ENCODE data around the gene FAM81A.
"Not testable (repeated sequence)": the region's sequence is repeated elsewhere in the genome, so short reads cannot be mapped to it uniquely, and the experiment has no call there.

FAM81A gene

DNA sequence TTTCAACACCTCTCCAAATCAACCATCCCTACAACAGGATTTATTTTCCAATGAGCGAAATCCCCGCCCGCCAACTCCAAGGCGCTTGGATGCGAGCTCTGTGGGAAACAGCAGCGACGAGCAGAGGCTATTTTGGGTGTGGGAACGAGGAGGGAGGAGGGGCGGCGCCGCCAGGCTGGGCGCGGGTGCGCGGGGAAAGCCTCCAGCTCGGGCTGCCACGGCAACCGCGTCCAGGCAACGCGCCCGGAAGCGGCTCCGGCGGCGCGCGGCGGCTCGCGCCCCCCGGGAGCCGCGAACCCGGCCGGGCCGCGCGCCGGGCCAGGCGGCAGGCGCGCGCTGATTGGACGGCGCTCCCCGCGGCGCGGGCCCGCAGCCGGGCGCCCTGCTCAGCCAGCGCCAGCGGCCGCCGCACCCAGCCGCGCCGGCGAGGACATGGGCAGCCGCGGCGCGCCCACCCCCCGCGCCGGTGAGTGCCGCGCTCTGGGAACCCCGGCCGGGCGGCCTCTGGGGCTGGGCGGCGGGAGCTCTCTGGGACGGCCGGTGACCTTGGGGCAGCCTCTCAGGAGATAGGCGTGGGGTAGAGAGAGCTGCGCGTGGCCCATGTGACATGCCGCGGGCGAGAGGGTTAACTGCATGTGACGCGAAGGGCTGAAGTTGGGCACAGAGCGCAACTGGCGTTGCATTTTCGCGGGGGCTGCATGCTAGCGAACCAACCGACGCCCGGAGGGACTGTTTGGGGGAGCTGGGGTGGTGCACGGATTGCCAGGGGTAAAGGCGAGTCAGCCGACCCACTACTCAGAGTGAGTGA lies at the start of gene FAM81A:
Gene FAM81A, plus strand, starts transcription at position 370 of the 808 bp plus-strand sequence. CDS start 20,441 bp downstream, outside the sequence.
- DNase-seq, result peak; percentile 53

DNA sequence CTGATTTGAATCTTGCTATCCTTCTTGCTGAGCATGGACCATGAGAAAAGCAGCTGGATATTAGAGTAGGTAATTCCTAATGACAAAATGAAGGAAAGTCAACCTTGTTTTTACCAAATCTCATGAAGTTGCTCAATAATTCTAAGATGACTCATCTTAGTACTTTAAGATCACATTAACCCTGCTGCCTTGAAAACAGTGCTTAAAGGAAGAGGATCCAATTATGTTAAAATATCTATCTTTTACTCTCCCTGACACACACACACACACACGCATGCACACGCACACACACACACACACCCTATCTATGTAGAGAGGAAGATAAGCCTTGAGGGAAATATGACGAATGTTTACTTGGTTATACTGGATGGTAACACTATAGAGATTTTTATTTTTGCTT lies 49.3 kb upstream of the FAM81A start:
- DNase-seq, result no peak

DNA sequence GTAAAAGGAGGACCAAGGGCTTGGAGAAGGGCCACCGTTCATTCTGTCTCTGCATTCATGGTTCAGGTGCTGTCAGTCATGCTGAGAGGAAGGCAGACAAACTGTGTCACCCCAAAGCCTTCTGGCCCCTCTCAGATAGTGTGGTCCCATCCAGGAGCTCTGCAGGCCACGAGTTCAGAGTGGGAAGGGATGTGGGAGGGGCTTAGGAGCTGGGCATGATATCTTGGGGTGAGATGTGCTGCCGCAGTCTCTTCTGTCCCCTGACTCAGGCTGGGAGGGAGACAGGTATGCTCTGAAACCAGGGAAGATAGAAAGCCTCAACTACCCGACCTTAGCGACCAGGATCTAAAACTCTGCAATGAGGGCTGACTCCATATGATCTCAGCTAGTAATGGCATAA lies 45.7 kb upstream of the FAM81A start:
- DNase-seq, result no peak

DNA sequence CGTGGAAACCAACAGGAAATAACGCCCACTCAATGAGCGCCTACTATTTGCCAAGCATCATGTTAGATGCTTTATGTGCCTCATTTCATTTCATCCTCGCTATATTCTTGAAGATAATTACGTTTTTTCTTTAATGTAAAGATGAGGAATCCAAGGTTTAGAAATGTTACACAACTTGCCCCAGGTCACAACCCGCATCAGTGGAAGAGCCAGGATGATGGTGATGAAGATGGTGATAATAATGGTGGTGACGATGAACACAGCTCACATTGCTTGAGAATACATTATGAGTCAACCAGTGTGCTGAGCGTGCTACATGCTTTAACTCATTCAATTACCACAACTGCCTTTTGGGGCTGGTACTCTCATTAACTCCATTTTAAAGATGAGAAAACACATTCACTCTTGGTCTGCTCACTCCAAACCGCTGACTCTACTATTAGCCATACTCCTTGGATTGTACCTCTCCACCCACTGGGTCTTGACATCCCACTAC lies 43.8 kb upstream of the FAM81A start:
- no peak for DNase-seq

DNA sequence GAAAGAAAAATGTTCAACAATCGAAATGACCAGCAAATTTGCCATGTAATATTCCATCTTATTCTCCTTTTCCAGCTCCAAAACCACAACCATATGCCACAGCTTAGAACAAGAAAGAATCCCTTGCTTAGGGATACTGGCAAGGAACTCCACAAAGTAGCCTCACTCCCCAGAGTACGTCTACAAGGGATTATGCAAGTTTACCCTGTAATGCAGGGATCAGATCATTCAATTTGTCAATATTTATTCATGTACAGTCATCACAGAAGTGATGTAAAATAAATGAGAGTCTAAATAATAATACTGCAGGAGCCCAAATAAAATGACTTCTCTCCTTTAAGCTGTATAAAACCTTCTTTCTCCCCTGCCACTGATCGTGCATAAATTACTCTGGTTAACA lies 41.8 kb upstream of the FAM81A start:
- DNase-seq, result no peak

DNA sequence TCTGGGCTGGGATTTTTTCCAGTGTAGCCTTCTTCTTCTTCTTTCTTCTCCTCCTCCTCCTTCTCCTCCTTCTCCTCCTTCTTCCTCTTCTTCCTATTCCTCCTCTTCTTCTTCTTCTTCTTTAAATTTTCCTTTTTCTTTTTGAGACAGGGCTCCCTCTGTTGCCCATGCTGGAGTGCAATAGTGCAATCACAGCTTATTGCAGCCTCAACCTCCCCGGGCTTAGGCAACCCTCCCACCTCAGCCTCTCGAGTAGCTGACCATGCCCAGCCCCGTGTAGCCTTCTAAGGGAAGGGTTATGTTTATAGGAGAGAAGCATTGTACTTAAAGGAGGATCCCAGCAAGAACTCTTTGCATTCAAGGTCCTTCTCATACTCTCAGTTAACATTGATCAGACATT lies 41.3 kb upstream of the FAM81A start:
- no peak for DNase-seq

DNA sequence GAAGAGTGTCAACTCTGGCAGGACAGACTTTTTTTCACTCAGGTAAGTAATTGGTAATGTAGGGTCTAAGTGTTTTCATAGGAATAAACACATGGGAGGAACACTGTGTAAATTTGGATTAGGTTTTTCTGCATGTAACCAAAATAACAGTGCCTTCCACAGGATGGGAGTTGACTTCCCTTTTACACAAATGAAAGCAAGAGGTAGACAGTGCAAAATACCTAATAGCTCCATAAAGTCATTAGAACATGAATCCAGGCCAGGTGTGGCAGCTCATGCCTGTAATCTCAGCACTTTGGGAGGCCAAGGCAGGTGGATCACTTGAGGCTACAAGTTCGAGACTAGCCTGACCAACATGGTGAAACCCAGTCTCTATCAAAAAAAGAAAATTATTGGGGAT lies 39.8 kb upstream of the FAM81A start:
- DNase-seq, result no peak

DNA sequence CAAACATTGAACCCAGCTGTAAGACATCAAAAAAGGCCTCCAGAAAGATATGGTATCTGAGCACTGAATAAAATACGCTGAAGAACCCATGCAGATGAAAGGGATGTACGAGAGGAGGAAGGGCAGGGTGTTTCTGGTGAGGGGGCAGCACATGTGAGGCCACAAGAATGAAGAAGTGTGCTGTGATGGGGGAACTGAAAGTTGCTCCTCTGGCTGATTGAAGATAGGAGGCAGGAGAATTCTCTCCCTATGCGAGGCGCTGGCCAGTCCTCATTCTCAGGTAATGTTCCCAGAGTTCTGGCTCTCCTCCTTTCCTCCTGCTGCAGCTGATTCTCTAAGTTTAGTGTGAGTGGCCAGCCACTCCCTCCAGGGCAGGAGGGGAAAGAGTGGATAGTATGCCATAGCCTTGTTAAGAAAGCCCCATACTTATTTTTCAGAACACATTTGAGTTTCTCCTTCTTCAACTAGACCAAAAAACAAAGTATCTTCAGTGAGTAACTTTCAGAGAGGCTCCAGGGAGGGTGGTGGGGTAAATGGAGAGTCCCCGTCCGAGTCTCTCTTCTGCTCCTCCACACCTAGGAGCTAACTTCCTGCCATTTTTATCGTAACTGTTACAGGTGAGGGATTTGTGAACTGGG lies 38.4 kb upstream of the FAM81A start:
- no peak for DNase-seq

DNA sequence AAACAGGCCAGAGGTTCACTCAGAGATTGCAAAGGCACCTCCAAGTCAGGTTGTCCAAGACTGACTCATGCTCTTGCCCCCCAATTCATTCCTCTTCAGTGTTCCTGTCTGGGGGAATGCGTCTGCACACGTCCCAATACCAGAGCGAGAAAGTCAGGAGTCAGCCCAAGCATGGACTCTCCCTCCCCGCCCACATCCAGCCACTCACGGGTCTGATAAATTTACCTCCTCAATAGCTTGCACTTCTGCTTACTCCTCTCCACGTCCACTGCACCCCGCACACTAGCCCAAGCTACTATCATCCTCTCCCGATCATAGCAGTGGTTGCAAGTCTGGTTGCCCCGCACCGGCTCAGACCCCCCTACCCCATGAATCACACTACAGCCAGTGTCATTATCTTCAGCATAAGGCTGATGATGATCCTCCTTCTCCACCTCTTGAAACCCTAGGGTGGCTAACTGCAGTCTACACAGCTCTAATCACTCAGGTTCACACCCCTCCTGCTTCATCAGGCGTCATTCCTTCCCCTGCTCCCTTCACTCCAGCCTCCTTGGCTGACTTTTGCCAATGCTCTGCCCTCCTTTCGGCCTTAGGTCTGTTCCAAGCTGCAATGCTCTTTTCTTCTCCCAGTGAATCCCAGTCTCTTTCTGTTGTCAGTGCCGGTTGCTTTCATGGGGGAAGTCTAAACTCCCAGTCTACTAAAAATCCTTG lies 37.7 kb upstream of the FAM81A start:
- no peak for DNase-seq

DNA sequence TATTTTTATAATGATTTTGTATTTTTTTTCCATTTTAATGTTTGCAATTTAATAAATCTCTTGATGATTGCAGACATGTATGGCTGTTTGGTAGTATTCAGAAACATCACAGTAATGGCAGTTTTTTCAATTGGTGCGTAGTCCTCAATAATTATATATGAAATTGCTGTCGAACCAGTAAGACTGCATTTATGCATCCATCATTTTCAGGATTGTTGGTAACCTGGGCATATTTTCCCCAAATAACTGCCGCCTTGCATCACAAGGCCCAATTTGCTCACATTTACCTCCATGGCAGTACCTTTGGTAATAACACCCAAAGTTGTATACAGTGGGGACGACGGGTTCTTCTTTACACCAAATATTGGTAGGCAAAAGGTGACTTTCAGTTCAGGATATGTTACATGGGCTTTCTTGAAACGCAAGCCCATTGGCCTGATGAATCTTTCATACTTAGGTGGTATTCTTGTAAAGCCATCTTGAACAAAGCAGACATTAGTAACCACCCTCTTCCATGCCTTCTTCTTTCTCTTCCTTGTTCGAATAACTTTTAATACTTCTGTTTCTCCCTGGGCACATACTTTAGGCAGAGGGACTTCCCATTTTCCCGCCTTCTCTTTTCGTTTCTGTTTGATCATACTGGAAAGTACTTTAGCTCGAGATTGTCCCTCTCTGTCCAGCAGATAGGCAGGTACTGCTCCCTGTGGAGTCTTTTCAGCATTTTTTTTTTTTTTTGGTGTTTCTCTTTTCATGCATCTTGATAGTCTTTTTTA lies 36.7 kb upstream of the FAM81A start:
- not testable (repeated sequence) for DNase-seq

DNA sequence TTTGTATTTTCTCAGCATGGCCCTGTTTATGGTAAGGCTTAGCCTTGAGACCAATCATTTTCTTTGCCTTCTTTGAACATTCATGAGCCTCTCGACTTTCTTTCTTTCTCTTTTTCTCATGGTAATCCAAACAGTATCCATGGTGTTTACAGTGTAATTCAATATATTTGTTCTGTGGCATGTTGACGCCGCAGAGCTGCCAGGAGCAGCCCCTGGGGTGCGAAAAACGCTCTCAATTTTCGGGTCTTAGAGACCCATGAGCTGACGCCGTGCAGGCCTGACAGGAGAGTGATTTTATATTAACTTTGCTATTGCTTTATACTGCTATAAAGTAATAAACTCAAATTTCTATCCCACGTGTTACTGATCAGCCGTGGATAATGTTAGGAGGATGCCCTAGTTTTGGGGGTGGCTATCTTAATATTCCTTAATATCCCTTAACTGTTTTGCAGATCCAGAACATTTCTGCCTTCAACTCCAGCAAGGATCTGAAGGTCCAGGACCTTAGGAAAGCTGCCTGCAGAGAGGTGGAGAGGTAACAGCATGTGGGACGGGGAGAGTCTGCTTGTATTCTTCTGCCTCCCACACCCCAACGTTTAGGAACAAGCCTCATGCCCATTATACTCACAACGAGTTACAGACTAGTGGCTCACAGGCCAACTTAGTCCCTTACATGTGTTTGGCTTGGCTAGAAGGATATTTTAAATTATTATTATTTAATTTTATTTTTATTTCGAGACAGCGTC lies 36.0 kb upstream of the FAM81A start:
- DNase-seq, result peak; percentile 3

DNA sequence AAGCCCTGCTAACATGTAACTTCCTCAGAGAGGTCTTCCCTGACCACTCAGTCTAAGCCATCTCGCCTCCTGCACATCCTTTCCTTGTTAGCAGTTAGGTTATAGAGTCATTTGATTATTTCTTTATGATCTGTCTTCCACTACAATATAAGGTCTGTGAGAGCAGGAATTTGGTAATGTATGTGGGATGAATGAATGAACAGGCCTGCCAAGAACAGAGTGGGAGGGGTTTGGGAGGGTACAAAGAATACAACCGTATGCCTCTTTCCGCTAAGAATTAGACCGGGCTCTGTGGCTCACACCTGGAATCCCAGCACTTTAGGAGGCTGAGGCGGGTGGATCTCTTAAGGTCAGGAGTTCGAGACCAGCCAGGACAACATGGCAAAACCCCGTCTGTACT lies 32.9 kb upstream of the FAM81A start:
- DNase-seq, result no peak

DNA sequence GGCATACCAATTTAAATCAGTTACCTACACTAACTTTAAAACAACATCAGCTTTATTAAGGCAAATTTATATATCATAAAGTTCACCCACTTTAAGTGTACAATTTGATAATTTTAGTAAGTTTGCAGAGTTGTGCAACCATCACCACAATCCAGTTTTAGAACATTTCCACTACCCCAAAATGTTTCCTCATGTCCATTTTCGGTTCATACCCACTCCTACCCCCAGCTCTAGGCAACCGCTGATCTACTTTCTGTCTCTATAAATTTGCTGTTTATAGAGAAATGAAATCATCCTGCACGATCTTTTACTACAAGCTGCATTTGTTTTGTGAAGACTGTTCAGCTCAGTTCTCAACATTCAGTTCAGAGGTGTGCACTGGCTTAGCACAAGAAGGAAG lies 31.5 kb upstream of the FAM81A start:
- no peak for DNase-seq

DNA sequence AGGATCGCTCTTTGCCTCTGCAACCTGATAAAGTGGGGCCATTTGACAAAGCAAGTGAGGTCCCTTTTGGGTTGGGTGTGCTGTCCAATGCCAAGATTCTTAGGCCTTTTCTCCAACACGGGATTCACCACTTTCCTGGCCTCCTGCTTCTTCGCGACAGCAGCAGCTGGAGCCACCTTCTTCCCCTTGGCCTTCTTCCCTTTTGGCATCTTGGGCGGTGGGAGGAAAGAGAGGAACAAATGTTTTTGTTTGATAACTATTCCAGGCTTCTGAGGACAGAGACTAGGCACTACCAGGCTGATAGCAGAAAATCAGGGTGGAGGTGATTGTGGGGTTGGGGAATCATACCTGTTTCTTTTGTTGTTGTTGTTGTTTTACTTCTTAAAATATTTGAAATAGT lies 30.0 kb upstream of the FAM81A start:
- no peak for DNase-seq

DNA sequence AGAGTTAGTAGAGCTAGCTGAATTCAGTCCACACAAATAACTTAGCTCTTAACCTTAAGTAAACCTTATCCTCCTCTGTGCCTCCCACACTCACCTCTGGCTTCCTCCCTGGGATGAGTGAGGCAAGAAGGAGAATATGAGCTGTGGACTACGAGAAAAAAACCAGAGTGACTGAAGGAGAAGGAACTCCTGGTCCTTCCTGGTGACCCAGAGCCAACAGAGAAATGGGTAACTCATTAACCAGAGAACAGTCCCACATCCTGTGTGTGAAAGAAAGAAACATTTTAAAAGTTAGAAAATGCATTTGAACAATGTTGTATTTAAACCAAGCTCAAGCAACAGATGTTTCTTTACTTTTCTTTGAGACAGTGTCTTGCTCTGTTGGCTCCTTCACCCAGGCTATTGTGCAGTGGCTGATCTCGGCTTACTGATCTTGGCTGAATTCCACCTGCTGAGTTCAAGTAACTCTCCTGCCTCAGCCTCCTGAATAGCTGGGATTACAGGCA lies 27.5 kb upstream of the FAM81A start:
- DNase-seq, result no peak

DNA sequence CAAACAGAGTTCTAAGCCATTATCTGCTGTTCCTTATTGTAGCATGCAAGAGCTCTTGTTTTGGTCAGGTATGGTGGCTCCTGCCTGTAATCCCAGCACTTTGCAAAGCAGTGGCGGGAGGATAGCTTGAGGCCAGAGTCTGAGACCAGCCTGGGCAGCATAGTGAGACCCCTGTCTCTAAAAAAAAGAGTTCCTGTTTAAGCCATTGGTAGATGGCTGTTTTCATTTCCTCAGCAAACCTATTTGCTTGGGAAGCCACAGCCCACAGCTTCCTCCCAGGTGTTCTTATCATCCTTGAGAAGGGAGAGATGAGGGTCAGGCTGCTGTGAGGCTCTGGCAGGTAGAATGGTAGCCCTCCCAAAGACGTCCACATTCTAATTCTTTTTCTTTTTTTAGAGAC lies 24.4 kb upstream of the FAM81A start:
- DNase-seq, result no peak

DNA sequence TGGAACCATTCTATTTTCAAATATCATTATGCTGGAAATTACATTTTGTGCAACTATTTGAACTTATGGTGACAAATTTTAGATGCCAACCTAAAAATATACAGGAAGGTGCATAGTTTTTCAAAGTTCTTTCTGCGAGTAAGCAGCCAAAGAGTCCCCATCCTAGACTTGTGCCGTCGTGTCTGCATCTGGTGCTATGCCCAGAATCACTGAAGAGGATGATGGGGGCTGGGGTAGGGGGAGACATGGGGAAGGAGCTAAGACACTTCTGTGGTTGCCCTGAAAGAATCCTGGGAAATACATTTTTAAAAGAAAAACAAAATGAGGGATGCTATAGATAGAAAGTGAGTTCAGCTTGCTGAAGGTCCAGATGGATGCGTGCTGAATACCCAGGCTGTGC lies 21.2 kb upstream of the FAM81A start:
- no peak for DNase-seq

DNA sequence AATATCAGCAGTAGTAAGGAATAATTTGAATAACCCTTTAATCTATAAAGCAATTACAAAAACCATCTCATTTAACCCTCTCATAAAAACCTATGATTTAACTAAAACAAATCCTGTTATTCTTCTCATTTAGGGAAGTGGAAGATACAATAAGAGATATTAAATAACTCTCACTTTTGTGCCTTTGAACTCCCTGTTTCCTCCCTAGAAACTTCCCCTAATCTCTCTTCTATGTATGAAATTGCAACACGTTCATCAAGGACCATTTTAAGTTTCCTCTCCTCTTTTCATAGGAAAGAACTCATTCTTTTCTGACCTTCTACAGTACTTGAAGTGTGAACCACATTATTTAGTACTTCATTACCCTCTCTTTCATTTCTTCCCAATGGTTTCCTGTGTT lies 18.8 kb upstream of the FAM81A start:
- no peak for DNase-seq

DNA sequence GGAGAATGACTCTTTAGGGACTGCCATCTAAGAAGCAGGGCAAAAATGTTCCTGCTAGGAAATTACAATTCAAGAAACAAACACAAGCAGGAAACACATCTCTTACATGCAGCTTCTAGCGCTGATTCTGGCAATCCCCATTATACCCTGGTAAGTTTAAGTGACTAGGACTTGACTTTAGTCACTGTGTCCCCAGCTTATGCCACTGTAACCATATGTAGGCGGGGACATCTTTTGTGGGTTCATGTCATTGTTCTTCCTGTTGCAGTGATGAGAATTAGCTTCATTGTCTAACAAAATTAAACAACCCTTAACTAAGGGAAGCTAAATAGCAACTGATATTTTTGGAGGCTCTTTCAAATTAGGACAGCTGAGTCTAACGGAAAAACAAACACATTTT lies 17.9 kb upstream of the FAM81A start:
- no peak for DNase-seq

DNA sequence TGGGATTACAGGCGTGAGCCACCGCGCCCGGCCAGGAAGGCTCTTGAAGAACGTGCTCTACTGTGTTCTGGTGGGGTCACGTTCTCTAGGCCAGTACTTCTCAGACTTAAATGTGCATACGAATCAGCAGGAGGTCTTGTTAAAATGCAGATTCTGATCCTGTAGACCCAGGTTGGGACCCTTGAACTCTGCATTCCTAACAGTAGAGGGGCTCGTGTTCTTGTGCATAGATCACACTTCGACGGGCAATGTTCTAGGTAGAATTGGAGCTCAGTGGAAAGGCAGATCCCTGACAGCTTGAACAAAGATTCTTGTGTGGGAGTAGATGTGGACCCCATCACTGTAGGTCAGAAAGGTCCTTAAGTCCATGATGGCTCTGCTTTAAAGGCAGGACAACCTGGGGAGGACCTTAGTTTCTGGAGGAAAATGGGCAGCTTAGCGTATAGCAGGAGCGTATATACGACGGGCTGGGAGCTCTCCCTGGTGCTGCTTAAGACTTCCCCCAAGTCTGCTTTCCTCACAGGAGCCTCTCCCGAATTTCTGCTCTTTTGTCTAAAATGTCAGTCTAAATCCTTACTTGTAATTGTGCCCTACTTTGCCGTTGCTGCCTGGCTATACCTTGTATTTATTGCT lies 16.9 kb upstream of the FAM81A start:
- no peak for DNase-seq

DNA sequence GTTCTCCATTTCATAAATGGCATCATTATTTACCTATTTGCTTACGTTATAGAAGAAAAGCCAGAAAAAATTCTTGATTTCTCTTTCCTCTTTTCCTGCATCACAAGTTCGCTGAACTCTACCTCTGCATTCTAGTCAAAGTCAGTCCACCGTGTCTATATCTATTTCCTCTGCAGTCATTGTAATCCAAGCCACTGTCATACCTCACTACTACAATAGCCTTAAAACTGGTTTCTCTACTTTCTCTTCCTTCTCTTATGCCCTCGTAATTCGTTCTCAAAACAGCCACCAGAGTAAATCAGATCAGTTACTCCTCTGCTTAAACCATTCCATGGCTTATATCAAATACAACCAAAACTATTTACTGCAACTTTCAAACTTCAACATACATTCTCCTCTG lies 13.4 kb upstream of the FAM81A start:
- DNase-seq, result peak; percentile 44

DNA sequence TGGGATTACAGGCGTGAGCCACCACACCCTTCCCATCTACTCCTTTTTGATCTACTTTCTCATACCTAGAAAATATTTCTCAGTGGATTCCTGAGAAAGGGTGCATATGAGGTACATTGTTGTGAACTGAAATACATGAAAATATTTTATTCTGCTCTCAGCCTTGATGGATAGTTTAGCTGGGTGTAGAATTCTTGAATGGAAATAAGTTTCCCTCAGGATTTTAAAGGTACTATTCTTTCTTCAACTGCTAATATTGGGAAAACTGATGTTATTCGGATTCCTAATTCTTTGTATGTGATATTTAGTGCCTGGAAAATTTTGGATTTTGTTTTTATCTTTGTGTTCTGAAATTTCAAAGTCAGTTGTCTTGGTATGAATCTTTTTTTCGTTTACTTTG lies 9.1 kb upstream of the FAM81A start:
- not testable (repeated sequence) for DNase-seq

Data from NCI-H510A (cell line).